HepG2 (cell line): ENCODE measurements around the gene NIPAL1. TPM values are rescaled to one million over a fixed set of nuclear protein-coding genes. Genes with fewer than 3 reads are reported as not detected.

Source experiments
- ATF7 ChIP-seq, 2 experiments: fragments of 450-650 bp in 1 of 2; sonication (generic) in 1 of 2; formaldehyde crosslinking in 1 of 2; IDR thresholded peaks; 2 replicates each; pipeline versions ENCODE4 v1.4.0 to v1.6.1; 2016 to 2020; ENCODE audit warnings: antibody characterized with exemption in 1 of 2, mild to moderate bottlenecking in 1 of 2, missing genetic modification reagents in 1 of 2
- MAF1 ChIP-seq: sonication (generic); formaldehyde crosslinking; IDR thresholded peaks from 2 replicates; pipeline ENCODE4 v1.5.0; 2020; ENCODE audit warnings: missing genetic modification reagents, borderline replicate concordance
- MIXL1 ChIP-seq: IDR thresholded peaks from 2 replicates; pipeline ENCODE4 v1.6.1; 2016
- NONO ChIP-seq, 2 experiments: fragments of 450-650 bp in 1 of 2; sonication (generic) in 1 of 2; formaldehyde crosslinking in 1 of 2; IDR thresholded peaks in 1 of 2; conservative IDR thresholded peaks in 1 of 2; 2 replicates each; pipeline versions ENCODE4 v1.6.1 to v1.8.0; 2017 to 2022; ENCODE audit warnings: mild to moderate bottlenecking in 1 of 2, missing genetic modification reagents in 1 of 2, moderate library complexity in 1 of 2
- RXRB ChIP-seq: IDR thresholded peaks from 2 replicates; pipeline ENCODE4 v1.6.1; 2016; ENCODE audit warnings: borderline replicate concordance, missing genetic modification reagents, missing compliant biosample characterization
- SALL1 ChIP-seq: sonication (generic); formaldehyde crosslinking; IDR thresholded peaks from 2 replicates; pipeline ENCODE4 v1.8.0; 2022; ENCODE audit warnings: mild to moderate bottlenecking, missing genetic modification reagents
- SRY ChIP-seq: sonication (generic); formaldehyde crosslinking; IDR thresholded peaks from 2 replicates; pipeline ENCODE4 v1.8.0; 2022; ENCODE audit warnings: mild to moderate bottlenecking, missing genetic modification reagents
- TRAFD1 ChIP-seq: sonication (generic); formaldehyde crosslinking; IDR thresholded peaks from 2 replicates; pipeline ENCODE4 v1.5.1; 2020; ENCODE audit warnings: missing genetic modification reagents, mild to moderate bottlenecking, borderline replicate concordance
- ZBTB25 ChIP-seq: IDR thresholded peaks from 2 replicates; pipeline ENCODE4 v1.6.1; 2018; ENCODE audit warnings: missing genetic modification reagents
- ZBTB44 ChIP-seq: sonication (generic); formaldehyde crosslinking; IDR thresholded peaks from 2 replicates; pipeline ENCODE4 v1.4.0; 2020; ENCODE audit warnings: missing genetic modification reagents
- ZNF121 ChIP-seq: sonication (generic); formaldehyde crosslinking; IDR thresholded peaks from 2 replicates; pipeline ENCODE4 v1.5.0; 2020; ENCODE audit warnings: mild to moderate bottlenecking, missing genetic modification reagents
- ZNF136 ChIP-seq: sonication (generic); formaldehyde crosslinking; IDR thresholded peaks from 2 replicates; pipeline ENCODE4 v1.8.1; 2022; ENCODE audit warnings: low read depth, mild to moderate bottlenecking, moderate library complexity, missing genetic modification reagents
- ZNF280B ChIP-seq: sonication (generic); formaldehyde crosslinking; IDR thresholded peaks from 2 replicates; pipeline ENCODE4 v1.5.0; 2020; ENCODE audit warnings: missing genetic modification reagents, mild to moderate bottlenecking, borderline replicate concordance
- ZNF777 ChIP-seq: sonication (generic); formaldehyde crosslinking; IDR thresholded peaks from 2 replicates; pipeline ENCODE4 v1.4.0; 2020; ENCODE audit warnings: missing genetic modification reagents
- ZSCAN5A ChIP-seq: sonication (generic); formaldehyde crosslinking; IDR thresholded peaks from 2 replicates; pipeline ENCODE4 v1.8.0; 2022; ENCODE audit warnings: mild to moderate bottlenecking, missing genetic modification reagents, borderline replicate concordance
- polyA plus RNA-seq, 8 experiments: library from polyadenylated mRNA; depleted of rRNA in 3 of 8; stranded (reverse) in 7 of 8; unstranded in 1 of 8; fragments of >200 nt; fragmentation: Illumina TruSeq in 4 of 8; extraction: Trizol in 4 of 8; gene quantifications; 2 replicates each; pipeline versions ENCODE4 v1.2.1 to v1.2.3, GENCODE V29; 2011 to 2016; ENCODE audit warnings: low read depth in 4 of 8, missing spikeins in 1 of 8, mixed read lengths in 1 of 8; ENCODE audit not compliant: insufficient read depth in 1 of 8
- total RNA-seq, 5 experiments: library from RNA; depleted of rRNA; stranded (reverse); fragments of >200 nt; fragmentation: Illumina TruSeq; extraction: Trizol; gene quantifications; 2 replicates each; pipeline ENCODE4 v1.2.3, GENCODE V29; 2016; ENCODE audit warnings: low read depth in 1 of 5
- TF ChIP-seq, protein P1 (sequence below): IDR thresholded peaks from 2 replicates; pipeline ENCODE4 v1.6.1; 2012; ENCODE audit warnings: inconsistent platforms
- TF ChIP-seq, protein P2 (sequence below): IDR thresholded peaks from 2 replicates; pipeline ENCODE4 v1.4.0; 2020; ENCODE audit warnings: mild to moderate bottlenecking, missing genetic modification reagents

The NIPAL1 gene
- total and polyA plus RNA-seq, 2 of the 13 experiments (the other 11 are each of a cell fraction or from before 2014, with no cell fraction given) = 1.4 to 3.4 TPM

- peak; percentile 21; the same call in 1 of the 2 replicates for TF ChIP-seq ZBTB25 (CRISPR knock-in tag)
- 0 out of 2 replicates have a peak, but pooled peaks have one; percentile 24 for TF ChIP-seq ATF7 (IDR thresholded peaks at IDR 0.05)
- TF ChIP-seq ATF7 (CRISPR knock-in tag; IDR thresholded peaks at IDR 0.05) = no peak
- TF ChIP-seq ZSCAN5A = no peak
- peak; percentile 33; the same call in 1 of the 2 replicates for TF ChIP-seq MIXL1 (CRISPR knock-in tag)
- no peak for TF ChIP-seq MAF1 (CRISPR knock-in tag)
- no peak for TF ChIP-seq ZNF136 (CRISPR knock-in tag)
- TF ChIP-seq SRY (CRISPR knock-in tag) = no peak
- TF ChIP-seq, protein P1, sequence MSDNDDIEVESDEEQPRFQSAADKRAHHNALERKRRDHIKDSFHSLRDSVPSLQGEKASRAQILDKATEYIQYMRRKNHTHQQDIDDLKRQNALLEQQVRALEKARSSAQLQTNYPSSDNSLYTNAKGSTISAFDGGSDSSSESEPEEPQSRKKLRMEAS = 0 out of 2 replicates have a peak, but pooled peaks have one; percentile 25
- TF ChIP-seq ZBTB44 (CRISPR knock-in tag) = no peak
- TF ChIP-seq RXRB (CRISPR knock-in tag) = peak; percentile 50
- no peak for TF ChIP-seq NONO (IDR thresholded peaks at IDR 0.05)
- TF ChIP-seq NONO (CRISPR knock-in tag; conservative IDR thresholded peaks at IDR 0.05) = 0 out of 2 replicates have a peak, but pooled peaks have one; percentile 44
- no peak for TF ChIP-seq ZNF121
- peak; percentile 36; the same call in 1 of the 2 replicates for TF ChIP-seq SALL1 (CRISPR knock-in tag)
- TF ChIP-seq, protein P2, sequence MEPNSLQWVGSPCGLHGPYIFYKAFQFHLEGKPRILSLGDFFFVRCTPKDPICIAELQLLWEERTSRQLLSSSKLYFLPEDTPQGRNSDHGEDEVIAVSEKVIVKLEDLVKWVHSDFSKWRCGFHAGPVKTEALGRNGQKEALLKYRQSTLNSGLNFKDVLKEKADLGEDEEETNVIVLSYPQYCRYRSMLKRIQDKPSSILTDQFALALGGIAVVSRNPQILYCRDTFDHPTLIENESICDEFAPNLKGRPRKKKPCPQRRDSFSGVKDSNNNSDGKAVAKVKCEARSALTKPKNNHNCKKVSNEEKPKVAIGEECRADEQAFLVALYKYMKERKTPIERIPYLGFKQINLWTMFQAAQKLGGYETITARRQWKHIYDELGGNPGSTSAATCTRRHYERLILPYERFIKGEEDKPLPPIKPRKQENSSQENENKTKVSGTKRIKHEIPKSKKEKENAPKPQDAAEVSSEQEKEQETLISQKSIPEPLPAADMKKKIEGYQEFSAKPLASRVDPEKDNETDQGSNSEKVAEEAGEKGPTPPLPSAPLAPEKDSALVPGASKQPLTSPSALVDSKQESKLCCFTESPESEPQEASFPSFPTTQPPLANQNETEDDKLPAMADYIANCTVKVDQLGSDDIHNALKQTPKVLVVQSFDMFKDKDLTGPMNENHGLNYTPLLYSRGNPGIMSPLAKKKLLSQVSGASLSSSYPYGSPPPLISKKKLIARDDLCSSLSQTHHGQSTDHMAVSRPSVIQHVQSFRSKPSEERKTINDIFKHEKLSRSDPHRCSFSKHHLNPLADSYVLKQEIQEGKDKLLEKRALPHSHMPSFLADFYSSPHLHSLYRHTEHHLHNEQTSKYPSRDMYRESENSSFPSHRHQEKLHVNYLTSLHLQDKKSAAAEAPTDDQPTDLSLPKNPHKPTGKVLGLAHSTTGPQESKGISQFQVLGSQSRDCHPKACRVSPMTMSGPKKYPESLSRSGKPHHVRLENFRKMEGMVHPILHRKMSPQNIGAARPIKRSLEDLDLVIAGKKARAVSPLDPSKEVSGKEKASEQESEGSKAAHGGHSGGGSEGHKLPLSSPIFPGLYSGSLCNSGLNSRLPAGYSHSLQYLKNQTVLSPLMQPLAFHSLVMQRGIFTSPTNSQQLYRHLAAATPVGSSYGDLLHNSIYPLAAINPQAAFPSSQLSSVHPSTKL (CRISPR knock-in tag) = peak; percentile 94
- TF ChIP-seq ZNF777 (CRISPR knock-in tag) = no peak
- TF ChIP-seq TRAFD1 (CRISPR knock-in tag) = no peak
- TF ChIP-seq ZNF280B (CRISPR knock-in tag) = no peak
These were observed 26.4 kb downstream of the NIPAL1 start (continued) for GRCh38 chr4:48042979-48043461.
